Cardiac fibroblast (primary cell): ENCODE data around the gene GLB1L3.
"Not testable (repeated sequence)": the region's sequence is repeated elsewhere in the genome, so short reads cannot be mapped to it uniquely, and the experiment has no call there.

Experiments used
- DNase-seq, 2 donors: peaks; one replicate each; pipeline versions ENCODE4 v3.0.0 to v3.0.0-alpha.2; 2010; ENCODE audit warnings: low read depth in 2 of 2
- H3K4me3 ChIP-seq, 2 donors: replicated peaks in 1 of 2; 1 replicate in 1 of 2; 2 replicates in 1 of 2; pipeline ENCODE4 v1.5.1; 2011; ENCODE audit warnings: low read depth in 2 of 2, low read length in 2 of 2, mild to moderate bottlenecking in 2 of 2, moderate library complexity in 1 of 2
- TF ChIP-seq, protein P1 (sequence below): IDR thresholded peaks from one replicate; pipeline ENCODE4 v1.5.1; 2011; ENCODE audit warnings: low read depth, mild to moderate bottlenecking, low read length, inconsistent platforms

The GLB1L3 gene

GRCh38 chr11:134250675-134251074 lies 25.5 kb upstream of the GLB1L3 start:
- TF ChIP-seq, protein P1, sequence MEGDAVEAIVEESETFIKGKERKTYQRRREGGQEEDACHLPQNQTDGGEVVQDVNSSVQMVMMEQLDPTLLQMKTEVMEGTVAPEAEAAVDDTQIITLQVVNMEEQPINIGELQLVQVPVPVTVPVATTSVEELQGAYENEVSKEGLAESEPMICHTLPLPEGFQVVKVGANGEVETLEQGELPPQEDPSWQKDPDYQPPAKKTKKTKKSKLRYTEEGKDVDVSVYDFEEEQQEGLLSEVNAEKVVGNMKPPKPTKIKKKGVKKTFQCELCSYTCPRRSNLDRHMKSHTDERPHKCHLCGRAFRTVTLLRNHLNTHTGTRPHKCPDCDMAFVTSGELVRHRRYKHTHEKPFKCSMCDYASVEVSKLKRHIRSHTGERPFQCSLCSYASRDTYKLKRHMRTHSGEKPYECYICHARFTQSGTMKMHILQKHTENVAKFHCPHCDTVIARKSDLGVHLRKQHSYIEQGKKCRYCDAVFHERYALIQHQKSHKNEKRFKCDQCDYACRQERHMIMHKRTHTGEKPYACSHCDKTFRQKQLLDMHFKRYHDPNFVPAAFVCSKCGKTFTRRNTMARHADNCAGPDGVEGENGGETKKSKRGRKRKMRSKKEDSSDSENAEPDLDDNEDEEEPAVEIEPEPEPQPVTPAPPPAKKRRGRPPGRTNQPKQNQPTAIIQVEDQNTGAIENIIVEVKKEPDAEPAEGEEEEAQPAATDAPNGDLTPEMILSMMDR, result no peak
- no peak for DNase-seq
- no peak overlapping the region for H3K4me3 ChIP-seq

DNA sequence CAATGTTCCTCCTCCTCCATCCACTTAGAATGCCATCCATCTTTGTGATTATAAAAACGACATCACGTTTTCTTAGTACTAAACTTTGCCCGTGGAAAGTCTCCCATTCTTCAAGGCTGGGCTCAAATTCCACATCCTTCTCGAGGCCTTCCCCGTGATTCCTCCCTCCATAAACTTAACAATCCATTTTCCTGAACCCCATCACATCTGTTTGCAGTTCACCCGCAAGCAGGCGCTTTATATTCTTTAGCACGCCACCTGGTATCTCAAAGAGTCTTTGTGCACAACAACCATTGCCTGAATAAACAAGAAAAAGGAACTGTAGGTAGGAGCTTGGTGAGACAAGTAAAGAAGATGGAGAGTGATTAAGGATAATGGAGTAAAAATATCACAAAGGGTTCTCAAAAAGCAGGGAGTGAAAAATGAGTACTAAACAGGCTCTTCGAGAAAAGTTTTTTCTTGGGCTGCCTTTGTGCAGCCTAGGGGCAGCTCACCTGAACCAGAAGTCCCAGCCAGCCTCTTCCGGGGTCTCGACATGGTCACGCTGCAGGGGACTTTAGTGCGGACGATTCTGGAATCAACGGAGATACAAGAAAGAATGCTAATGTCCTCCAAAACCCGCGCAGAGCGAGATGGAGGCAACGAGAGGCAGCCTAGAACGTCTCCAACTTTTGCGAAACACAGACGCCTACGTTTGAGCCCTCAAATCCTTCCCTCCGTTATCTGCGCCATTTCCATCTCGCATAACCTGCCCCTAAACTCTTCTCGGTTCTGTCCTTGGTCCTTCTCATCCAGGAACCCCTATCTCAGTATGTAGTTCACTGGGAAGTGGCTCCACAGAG lies 23.6 kb upstream of the GLB1L3 start:
- H3K4me3 ChIP-seq, result peak overlapping the region; percentile 87 to 93
- TF ChIP-seq, protein P1, result no peak
- peak in 1 of 2 donors; percentile 11 for DNase-seq

DNA sequence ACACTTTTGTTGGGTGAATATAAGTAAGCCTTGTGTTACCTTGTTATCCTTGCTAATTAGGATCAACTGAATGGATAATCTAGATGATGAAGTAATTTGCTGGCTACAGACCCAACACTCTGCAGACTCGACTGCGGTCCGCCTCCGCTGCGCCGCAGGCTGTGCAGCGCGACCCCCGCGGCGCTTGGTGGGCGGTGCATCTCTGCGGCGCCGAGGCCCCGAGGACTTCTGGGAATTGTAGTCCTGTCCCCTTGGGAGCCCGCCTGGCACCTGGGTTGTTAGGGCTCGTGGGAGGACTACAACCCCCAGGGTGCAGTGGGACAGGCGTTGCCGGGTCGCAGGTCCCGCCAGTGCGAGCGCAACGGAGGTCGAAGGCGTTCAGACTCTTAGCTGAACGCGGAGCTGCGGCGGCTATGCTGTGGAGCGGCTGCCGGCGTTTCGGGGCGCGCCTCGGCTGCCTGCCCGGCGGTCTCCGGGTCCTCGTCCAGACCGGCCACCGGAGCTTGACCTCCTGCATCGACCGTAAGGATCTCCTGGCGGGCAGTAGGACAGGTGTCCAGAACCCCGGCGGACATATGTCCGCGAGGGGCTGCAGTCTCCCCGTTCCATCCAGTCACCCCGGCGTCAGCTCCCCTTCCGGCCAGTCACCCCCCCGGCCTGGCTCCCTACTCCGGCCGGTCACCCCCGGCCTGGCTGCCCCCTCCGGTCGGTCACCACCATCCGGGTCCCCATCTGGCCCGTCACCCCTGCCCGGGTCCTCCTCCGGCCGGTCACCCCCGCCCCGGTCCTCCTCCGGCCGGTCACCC lies 22.8 kb upstream of the GLB1L3 start, which contains the start of the genes ACAD8 and THYN1:
TSS of gene ACAD8 (plus strand) at position 381 of the 806 bp plus-strand sequence. CDS start at position 414, 33 bp downstream.
TSS of gene THYN1 (minus strand) at position 165 of the 806 bp plus-strand sequence. CDS start 470 bp downstream, outside the sequence.
- peak; percentile 97 to 98 for DNase-seq
- TF ChIP-seq, protein P1, result no peak
- peak within 1 kb of the TSS; percentile 87 to 93 for H3K4me3 ChIP-seq

DNA sequence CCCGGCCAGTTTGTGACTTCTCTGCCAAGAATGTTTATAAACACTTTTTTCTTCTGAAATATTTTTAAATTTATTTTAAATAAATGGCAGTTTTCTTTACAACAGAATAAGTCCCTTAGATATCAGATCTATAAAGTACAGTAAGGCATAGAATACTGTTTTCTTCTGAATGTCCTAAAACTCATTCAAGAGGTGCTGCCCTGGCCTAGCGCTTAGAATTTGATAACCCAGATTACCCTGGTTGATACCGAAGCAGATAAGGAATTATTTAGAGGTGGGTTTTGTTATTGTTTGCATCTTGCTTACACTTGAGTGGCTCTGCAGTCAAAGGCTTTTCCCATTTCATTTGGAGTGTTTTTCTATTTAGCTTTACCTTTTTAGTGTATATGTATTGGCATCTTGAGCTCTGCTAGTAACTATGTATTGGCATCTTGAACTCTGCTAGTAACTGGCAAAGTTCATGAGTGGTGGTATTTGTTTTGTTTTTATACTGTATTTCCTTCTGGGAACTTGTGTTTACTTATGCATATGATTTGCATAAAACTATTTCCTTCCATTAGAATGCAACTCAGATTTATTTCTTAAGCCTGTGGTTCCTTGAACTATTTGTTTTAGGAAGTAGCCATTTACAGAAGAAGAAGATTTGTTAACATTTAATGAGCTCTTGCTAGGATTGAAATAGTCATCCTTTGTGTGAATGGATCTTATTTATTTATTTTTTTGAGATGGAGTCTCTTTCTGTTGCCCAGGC lies 21.6 kb upstream of the GLB1L3 start:
- peak overlapping the region in 1 of 2 donors; percentile 87 for H3K4me3 ChIP-seq
- no peak for DNase-seq
- TF ChIP-seq, protein P1, result no peak

DNA sequence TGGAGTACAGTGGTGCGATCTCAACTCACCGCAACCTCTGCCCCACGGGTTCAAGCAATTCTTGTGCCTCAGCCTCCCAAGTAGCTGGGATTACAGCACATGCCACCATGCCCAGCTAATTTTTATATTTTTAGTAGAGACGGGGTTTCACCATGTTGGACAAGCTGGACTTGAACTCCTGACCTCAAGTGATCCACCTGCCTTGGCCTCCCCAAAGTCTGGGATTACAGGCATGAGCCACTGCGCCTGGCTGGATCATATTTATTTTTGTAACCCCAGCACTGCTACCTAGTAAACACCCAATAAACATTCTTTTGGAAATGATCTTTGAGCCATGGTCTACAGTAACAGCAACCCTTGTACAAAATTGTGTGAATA lies 21.0 kb upstream of the GLB1L3 start:
- DNase-seq, H3K4me3 ChIP-seq: not testable (repeated sequence)

DNA sequence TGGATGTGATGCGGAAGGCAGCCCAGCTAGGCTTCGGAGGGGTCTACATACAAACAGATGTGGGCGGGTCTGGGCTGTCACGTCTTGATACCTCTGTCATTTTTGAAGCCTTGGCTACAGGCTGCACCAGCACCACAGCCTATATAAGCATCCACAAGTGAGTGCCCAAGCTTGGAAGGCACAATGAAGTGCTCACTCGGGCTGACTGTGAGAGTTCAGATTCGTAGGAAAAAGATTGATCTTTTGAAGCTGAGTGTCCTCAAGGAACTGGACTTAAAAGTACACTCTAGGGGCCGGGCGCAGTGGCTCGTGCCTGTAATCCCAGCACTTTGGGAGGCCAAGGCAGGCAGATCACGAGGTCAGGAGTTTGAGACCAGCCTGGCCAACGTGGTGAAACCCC lies 19.1 kb upstream of the GLB1L3 start:
- TF ChIP-seq, protein P1, result no peak
- no peak for DNase-seq
- H3K4me3 ChIP-seq, result no peak overlapping the region
